Neuronal stem cell (in vitro differentiated cells): Measurements from ENCODE around the gene IFT122.
A peak's percentile ranks its signal among the peaks of the same experiment; 100 is the strongest.
"Not testable (repeated sequence)": the region's sequence is repeated elsewhere in the genome, so short reads cannot be mapped to it uniquely, and the experiment has no call there.

Source experiments
- DNase-seq: peaks from one replicate; pipeline ENCODE4 v3.0.0-alpha.2; 2013; ENCODE audit warnings: low spot score
- H2AFZ ChIP-seq: one replicate; pipeline ENCODE4 v1.6.1; 2013; ENCODE audit warnings: mild to moderate bottlenecking, low read length, inconsistent platforms
- H2AK5ac ChIP-seq: 2 replicates; pipeline ENCODE4 v1.6.1; 2013; ENCODE audit warnings: low read depth, mild to moderate bottlenecking, inconsistent platforms, low read length, moderate library complexity, mixed read lengths
- H2BK120ac ChIP-seq: 2 replicates; pipeline ENCODE4 v1.6.1; 2013; ENCODE audit warnings: low read depth, mild to moderate bottlenecking, inconsistent platforms, low read length, moderate library complexity, mixed read lengths
- H2BK12ac ChIP-seq: one replicate; pipeline ENCODE4 v1.6.1; 2013; ENCODE audit warnings: low read length, inconsistent platforms
- H2BK15ac ChIP-seq: 2 replicates; pipeline ENCODE4 v1.6.1; 2013; ENCODE audit warnings: mild to moderate bottlenecking, low read length, inconsistent platforms, mixed read lengths
- H2BK5ac ChIP-seq: one replicate; pipeline ENCODE4 v1.6.1; 2013; ENCODE audit warnings: inconsistent platforms, mild to moderate bottlenecking, low read length, moderate library complexity
- H3K14ac ChIP-seq: one replicate; pipeline ENCODE4 v1.6.1; 2013; ENCODE audit warnings: low read length, inconsistent platforms
- H3K18ac ChIP-seq: 2 replicates; pipeline ENCODE4 v1.6.1; 2013; ENCODE audit warnings: low read length, inconsistent platforms
- H3K23ac ChIP-seq: 2 replicates; pipeline ENCODE4 v1.6.1; 2013; ENCODE audit warnings: low read depth, mild to moderate bottlenecking, mixed read lengths, low read length, inconsistent platforms; ENCODE audit not compliant: poor library complexity
- H3K27ac ChIP-seq: replicated peaks from 3 replicates; pipeline ENCODE4 v1.5.1; 2013; ENCODE audit warnings: low read length, inconsistent platforms
- H3K27me3 ChIP-seq, 3 experiments: 2 replicates each; pipeline ENCODE4 v1.6.1; 2013; ENCODE audit warnings: low read length in 3 of 3, mild to moderate bottlenecking in 2 of 3, inconsistent platforms in 1 of 3, low read depth in 1 of 3, mixed read lengths in 1 of 3, moderate library complexity in 1 of 3; ENCODE audit not compliant: control insufficient read depth in 3 of 3, insufficient read depth in 3 of 3
- H3K36me3 ChIP-seq, 2 donors: replicated peaks in 1 of 2; 2 replicates each; pipeline ENCODE4 v1.6.1; 2013; ENCODE audit warnings: low read length in 2 of 2; ENCODE audit not compliant: control insufficient read depth in 2 of 2, insufficient read depth in 2 of 2
- H3K4ac ChIP-seq: 2 replicates; pipeline ENCODE4 v1.6.1; 2013; ENCODE audit warnings: inconsistent platforms, mild to moderate bottlenecking, low read length, moderate library complexity
- H3K4me1 ChIP-seq, 2 donors: 1 replicate in 1 of 2; 2 replicates in 1 of 2; pipeline ENCODE4 v1.6.1; 2013; ENCODE audit warnings: low read length in 2 of 2, low read depth in 1 of 2; ENCODE audit not compliant: control insufficient read depth in 2 of 2, insufficient read depth in 1 of 2
- H3K4me2 ChIP-seq: one replicate; pipeline ENCODE4 v1.6.1; 2013; ENCODE audit warnings: mild to moderate bottlenecking, low read length, inconsistent platforms; ENCODE audit not compliant: insufficient read depth, poor library complexity, severe bottlenecking
- H3K4me3 ChIP-seq, 2 donors: 2 replicates each; pipeline ENCODE4 v1.5.1; 2013; ENCODE audit warnings: low read length in 2 of 2, mild to moderate bottlenecking in 2 of 2, inconsistent platforms in 1 of 2, moderate library complexity in 1 of 2
- H3K79me1 ChIP-seq: one replicate; pipeline ENCODE4 v1.6.1; 2013; ENCODE audit warnings: low read depth, mild to moderate bottlenecking, inconsistent platforms, low read length, moderate library complexity
- H3K9ac ChIP-seq: one replicate; pipeline ENCODE4 v1.6.1; 2013; ENCODE audit warnings: mild to moderate bottlenecking, low read depth, low read length, inconsistent platforms; ENCODE audit not compliant: poor library complexity
- H3K9me3 ChIP-seq, 2 donors: replicated peaks in 1 of 2; 2 replicates each; pipeline versions ENCODE3 to v1.6.1; 2013; ENCODE audit warnings: low read length in 2 of 2, mild to moderate bottlenecking in 2 of 2, inconsistent platforms in 1 of 2, low read depth in 1 of 2, mixed read lengths in 1 of 2, moderate library complexity in 1 of 2; ENCODE audit not compliant: control insufficient read depth in 2 of 2, insufficient read depth in 1 of 2
- H4K8ac ChIP-seq: one replicate; pipeline ENCODE4 v1.6.1; 2013; ENCODE audit warnings: low read depth, mild to moderate bottlenecking, inconsistent platforms, low read length, moderate library complexity
- H4K91ac ChIP-seq: one replicate; pipeline ENCODE4 v1.6.1; 2013; ENCODE audit warnings: low read length, low read depth, mild to moderate bottlenecking, inconsistent platforms; ENCODE audit not compliant: poor library complexity
- WGBS, 2 donors: extraction: QIAGEN DNeasy Blood & Tissue Kit; methylation state at CpG; one replicate each; pipeline ENCODE4 v1.1.7; 2013; ENCODE audit warnings: missing lambda C conversion rate in 2 of 2, mixed read lengths in 1 of 2; ENCODE audit not compliant: insufficient read length in 2 of 2, insufficient replicate concordance in 1 of 2; ENCODE audit errors: extremely low coverage in 2 of 2; 5-methylcytosine and 5-hydroxymethylcytosine counted together

IFT122 gene

DNA sequence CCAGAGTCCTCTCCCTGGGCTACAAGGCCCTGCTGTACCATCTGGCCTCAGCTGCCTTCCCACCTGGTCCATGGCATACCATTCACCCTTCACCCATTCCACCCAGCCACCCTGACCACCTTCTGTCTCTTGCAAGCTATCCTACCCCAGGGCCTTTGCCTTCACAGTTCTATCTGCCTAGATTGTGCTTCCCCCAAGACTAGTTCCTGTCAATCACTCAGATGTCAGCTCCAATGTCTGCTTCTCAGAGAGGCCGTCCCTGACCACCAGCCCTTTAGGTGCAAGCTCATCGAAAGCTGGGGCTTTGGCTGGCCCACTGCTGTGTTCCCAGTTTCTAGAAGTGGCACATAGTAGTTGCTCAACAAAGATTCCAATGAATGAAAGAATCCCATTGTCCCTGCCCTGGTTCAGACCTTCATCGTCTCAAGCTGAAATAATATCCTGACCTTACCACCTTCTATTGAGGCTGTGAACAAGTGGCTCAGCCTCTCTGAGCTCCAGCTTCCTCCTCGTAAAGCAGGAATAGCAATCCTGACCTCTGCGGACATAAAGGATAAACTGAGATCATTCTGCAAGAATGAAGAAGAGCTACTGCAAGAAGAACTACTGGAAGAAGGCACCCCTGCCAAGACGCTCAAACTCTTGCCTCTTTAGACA, 27.4 kb upstream of the IFT122 start:
- Histone ChIP-seq H2BK15ac (no peak overlapping the region), H2BK12ac (no peak overlapping the region), H4K91ac (no peak overlapping the region), H2AFZ (no peak overlapping the region), H2AK5ac (no peak overlapping the region), H3K4ac (no peak overlapping the region), H3K4me3 (no peak overlapping the region), H3K9me3 (no peaks in the 10 kb centered on the region), H3K27me3 (no peaks in the 10 kb centered on the region), H2BK5ac (no peak overlapping the region), H3K4me2 (no peak overlapping the region), H3K27ac (no peak overlapping the region), H3K36me3 (no peaks in the 10 kb centered on the region), H4K8ac (no peak overlapping the region), H3K18ac (no peak overlapping the region), H3K9ac (no peak overlapping the region), H3K23ac (no peak overlapping the region), H3K14ac (no peak overlapping the region), H3K4me1 (no peaks in the 10 kb centered on the region), H2BK120ac (no peak overlapping the region), H3K79me1 (no peaks in the 10 kb centered on the region)
- no peak for DNase-seq
- no CpG with 5 or more reads among the region's 6 CpGs for WGBS, 2 donors

GRCh38 chr3:129413238-129413637, 26.8 kb upstream of the IFT122 start:
- not testable (repeated sequence) for H2BK120ac ChIP-seq, H3K36me3 ChIP-seq, H3K4me1 ChIP-seq, H4K91ac ChIP-seq, H2BK15ac ChIP-seq, H3K4ac ChIP-seq, H2BK12ac ChIP-seq, H3K9me3 ChIP-seq, H3K23ac ChIP-seq, DNase-seq, H3K9ac ChIP-seq, H3K14ac ChIP-seq, H3K27ac ChIP-seq, H3K79me1 ChIP-seq, H3K18ac ChIP-seq, H4K8ac ChIP-seq, H3K4me2 ChIP-seq, H2AK5ac ChIP-seq, H3K4me3 ChIP-seq, H3K27me3 ChIP-seq, H2BK5ac ChIP-seq
- WGBS, 2 donors = no CpG with 5 or more reads among the region's 3 CpGs
- H2AFZ ChIP-seq = peak overlapping the region; percentile 27

DNA sequence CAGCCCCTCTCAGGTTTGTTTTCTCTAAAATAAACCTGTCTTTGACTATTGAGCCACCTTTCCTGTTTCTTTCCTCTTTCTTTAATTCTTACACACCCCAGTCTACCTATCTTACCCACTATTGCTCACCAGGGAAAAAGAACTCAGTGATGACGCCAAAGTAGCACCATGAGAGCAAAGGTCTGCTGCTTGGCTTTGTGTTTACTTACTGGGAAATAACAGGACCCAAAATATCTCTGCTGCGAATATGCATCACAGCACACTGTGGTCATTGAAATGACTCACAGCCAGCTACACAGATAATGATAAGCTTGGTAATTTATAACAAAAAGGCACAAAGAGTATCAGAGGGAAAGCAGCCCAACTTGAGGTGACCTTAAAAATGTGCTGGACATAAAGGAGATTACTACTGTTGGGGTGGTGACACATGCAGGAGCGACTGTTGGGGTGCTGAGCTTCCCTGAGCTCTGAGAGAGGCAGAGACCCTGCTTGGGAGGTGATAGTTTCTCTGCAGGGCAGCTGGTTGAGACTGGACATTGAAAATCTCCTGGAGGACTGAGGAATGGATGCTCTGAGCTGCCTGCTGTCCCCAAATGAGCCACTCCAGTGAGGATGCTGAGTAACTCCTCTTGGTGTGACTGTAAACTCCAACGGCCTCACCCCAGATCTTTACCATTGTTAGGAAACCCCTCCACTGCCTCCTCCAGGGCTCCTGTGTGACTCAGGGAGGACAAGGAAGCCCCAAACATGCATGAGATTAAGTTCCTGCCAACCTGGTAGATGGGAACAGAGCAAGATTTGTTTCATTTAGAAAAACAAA, 26.1 kb upstream of the IFT122 start:
- no peaks in the 10 kb centered on the region for H3K36me3 ChIP-seq
- H3K9ac ChIP-seq = no peak overlapping the region
- H3K27me3 ChIP-seq = no peaks in the 10 kb centered on the region
- WGBS, 2 donors = no CpG with 5 or more reads among the region's 4 CpGs
- no peak overlapping the region for H3K4me2 ChIP-seq
- no peak overlapping the region for H2BK120ac ChIP-seq
- H3K4ac ChIP-seq = no peak overlapping the region
- no peak overlapping the region for H4K8ac ChIP-seq
- H3K4me1 ChIP-seq = no peaks in the 10 kb centered on the region
- no peak overlapping the region for H2AK5ac ChIP-seq
- no peak overlapping the region for H4K91ac ChIP-seq
- H2AFZ ChIP-seq = peak overlapping the region; percentile 27
- H2BK15ac ChIP-seq = no peak overlapping the region
- no peaks in the 10 kb centered on the region for H3K9me3 ChIP-seq
- no peak overlapping the region for H3K14ac ChIP-seq
- no peak for DNase-seq
- H3K18ac ChIP-seq = no peak overlapping the region
- H3K27ac ChIP-seq = no peak overlapping the region
- H2BK5ac ChIP-seq = no peak overlapping the region
- no peak overlapping the region for H2BK12ac ChIP-seq
- H3K4me3 ChIP-seq = no peak overlapping the region
- no peak overlapping the region for H3K23ac ChIP-seq
- no peaks in the 10 kb centered on the region for H3K79me1 ChIP-seq

GRCh38 chr3:129415378-129415777, 24.6 kb upstream of the IFT122 start:
- Histone ChIP-seq H3K9me3 (no peaks in the 10 kb centered on the region), H2BK120ac (no peak overlapping the region), H3K4me1 (no peaks in the 10 kb centered on the region), H4K91ac (no peak overlapping the region), H3K27me3 (no peaks in the 10 kb centered on the region), H3K4me3 (no peak overlapping the region), H3K4me2 (no peak overlapping the region), H2BK12ac (no peak overlapping the region), H3K14ac (no peak overlapping the region), H3K27ac (no peak overlapping the region), H2BK5ac (no peak overlapping the region), H4K8ac (no peak overlapping the region), H3K79me1 (no peaks in the 10 kb centered on the region), H3K4ac (no peak overlapping the region), H3K18ac (no peak overlapping the region), H2BK15ac (no peak overlapping the region), H2AFZ (no peak overlapping the region), H3K23ac (no peak overlapping the region), H3K9ac (no peak overlapping the region), H2AK5ac (no peak overlapping the region), H3K36me3 (no peaks in the 10 kb centered on the region)
- DNase-seq = no peak
- no CpG with 5 or more reads among the region's 3 CpGs for WGBS, 2 donors
